MCF 10A (cell line): ENCODE results near the gene CHEK2. TPM values are rescaled to one million over a fixed set of nuclear protein-coding genes. Genes with fewer than 3 reads are reported as not detected.

Experiments used
- BruUV-seq: library from RNA; stranded (reverse); fragments of 400-500 nt; replicated peaks from 2 replicates; lab custom pipeline; 2021; lab: Mats Ljungman, UMichigan
- CTCF ChIA-PET: fragments of 300-600 bp; sonication (Branson Sonifier 250); formaldehyde crosslinking; extraction: SDS; loops from one replicate; lab custom pipeline; 2021; ENCODE audit warnings: antibody characterized with exemption, inconsistent platforms; lab: Yijun Ruan, JAX
- POLR2A ChIA-PET: fragments of 300-600, 350-650 bp; sonication (Branson Sonifier 250); formaldehyde crosslinking; extraction: SDS; loops from one replicate; lab custom pipeline; 2020; ENCODE audit warnings: antibody characterized with exemption, inconsistent platforms; lab: Yijun Ruan, JAX
- DNase-seq: peaks from one replicate; pipeline ENCODE4 v3.0.0-alpha.2; 2018; ENCODE audit not compliant: unreplicated experiment
- H3K27ac Mint-ChIP-seq: one replicate; pipeline ENCODE4 v1.8.0; 2022; ENCODE audit warnings: mild to moderate bottlenecking, low read depth, mixed read lengths; ENCODE audit not compliant: unreplicated experiment
- H3K27me3 Mint-ChIP-seq: one replicate; pipeline ENCODE4 v1.8.0; 2022; ENCODE audit warnings: mixed read lengths; ENCODE audit not compliant: insufficient read depth, unreplicated experiment
- H3K36me3 Mint-ChIP-seq: one replicate; pipeline ENCODE4 v1.8.0; 2022; ENCODE audit warnings: mild to moderate bottlenecking, moderate library complexity, mixed read lengths; ENCODE audit not compliant: insufficient read depth, unreplicated experiment
- H3K4me1 Mint-ChIP-seq: one replicate; pipeline ENCODE4 v1.8.0; 2022; ENCODE audit warnings: mixed read lengths; ENCODE audit not compliant: insufficient read depth, unreplicated experiment
- H3K4me3 Mint-ChIP-seq: one replicate; pipeline ENCODE4 v1.8.0; 2022; ENCODE audit warnings: mild to moderate bottlenecking, moderate library complexity, mixed read lengths; ENCODE audit not compliant: unreplicated experiment
- H3K9me3 Mint-ChIP-seq: one replicate; pipeline ENCODE4 v1.8.0; 2022; ENCODE audit warnings: mixed read lengths; ENCODE audit not compliant: unreplicated experiment
- intact Hi-C: fragments of 100-400 bp; cut with micrococcal nuclease; formaldehyde crosslinking; loops from 2 replicates; pipeline ENCODE4 v1.14.1; 2022
- total RNA-seq: library from RNA; stranded (reverse); gene quantifications from 2 replicates; pipeline ENCODE4 v1.2.3, GENCODE V29; 2022
- TF ChIP-seq, protein P1 (sequence below): fragments of 200-600 bp; IDR thresholded peaks from one replicate; pipeline ENCODE4 v1.8.0; 2022; ENCODE audit warnings: antibody characterized with exemption, mild to moderate bottlenecking; ENCODE audit not compliant: unreplicated experiment

Gene CHEK2
- total RNA-seq, 1 experiment from 2014 or later = 18.8 TPM

DNA sequence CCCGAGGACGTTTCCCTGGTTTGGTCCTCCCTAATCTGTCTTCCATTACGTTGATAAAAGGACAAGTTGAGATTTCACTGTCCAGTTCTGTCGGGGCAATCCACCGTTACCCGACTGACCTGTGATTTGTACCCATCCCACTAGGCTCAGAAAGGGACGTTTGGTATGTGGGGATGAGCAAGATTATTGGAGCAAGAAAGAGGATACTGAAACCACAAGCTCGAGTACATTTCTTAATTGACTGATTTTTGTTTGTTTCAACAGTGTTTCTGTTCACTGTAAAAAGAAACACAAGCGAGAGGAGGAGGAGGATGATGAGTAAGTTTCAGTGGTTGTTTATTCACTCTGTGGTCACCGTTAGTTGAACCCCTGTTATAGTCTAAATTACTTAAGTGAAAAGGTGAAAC lies 31.8 kb upstream of the CHEK2 start:
- H3K36me3 Mint-ChIP-seq = peaks cover 58% of the 10 kb centered on the region
- H3K4me1 Mint-ChIP-seq = peaks cover 10% of the 10 kb centered on the region
- no peaks in the 10 kb centered on the region for H3K9me3 Mint-ChIP-seq
- peak overlapping the region; percentile 88 for H3K4me3 Mint-ChIP-seq
- intact Hi-C loops = loop anchor here (2.0 kb wide), 2 partner anchors 61 to 173 kb away; no protein-coding TSS in a partner anchor
- DNase-seq = peak; percentile 25
- H3K27me3 Mint-ChIP-seq = no peaks in the 10 kb centered on the region
- TF ChIP-seq, protein P1, sequence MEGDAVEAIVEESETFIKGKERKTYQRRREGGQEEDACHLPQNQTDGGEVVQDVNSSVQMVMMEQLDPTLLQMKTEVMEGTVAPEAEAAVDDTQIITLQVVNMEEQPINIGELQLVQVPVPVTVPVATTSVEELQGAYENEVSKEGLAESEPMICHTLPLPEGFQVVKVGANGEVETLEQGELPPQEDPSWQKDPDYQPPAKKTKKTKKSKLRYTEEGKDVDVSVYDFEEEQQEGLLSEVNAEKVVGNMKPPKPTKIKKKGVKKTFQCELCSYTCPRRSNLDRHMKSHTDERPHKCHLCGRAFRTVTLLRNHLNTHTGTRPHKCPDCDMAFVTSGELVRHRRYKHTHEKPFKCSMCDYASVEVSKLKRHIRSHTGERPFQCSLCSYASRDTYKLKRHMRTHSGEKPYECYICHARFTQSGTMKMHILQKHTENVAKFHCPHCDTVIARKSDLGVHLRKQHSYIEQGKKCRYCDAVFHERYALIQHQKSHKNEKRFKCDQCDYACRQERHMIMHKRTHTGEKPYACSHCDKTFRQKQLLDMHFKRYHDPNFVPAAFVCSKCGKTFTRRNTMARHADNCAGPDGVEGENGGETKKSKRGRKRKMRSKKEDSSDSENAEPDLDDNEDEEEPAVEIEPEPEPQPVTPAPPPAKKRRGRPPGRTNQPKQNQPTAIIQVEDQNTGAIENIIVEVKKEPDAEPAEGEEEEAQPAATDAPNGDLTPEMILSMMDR = no peak
- TSS peak; percentile 57 for BruUV-seq
- POLR2A ChIA-PET = interaction anchor here (1.0 to 5.8 kb wide), 10 partner anchors 11 to 31 kb away, joined by 3 to 74 read pairs (median 6); partner anchors contain the start of gene XBP1
- H3K27ac Mint-ChIP-seq = peak overlapping the region; percentile 87
- CTCF ChIA-PET = interaction anchor here (0.5 to 1.5 kb wide), 4 partner anchors 10 to 65 kb away, joined by 3 to 5 read pairs (median 4); no protein-coding TSS in a partner anchor

DNA sequence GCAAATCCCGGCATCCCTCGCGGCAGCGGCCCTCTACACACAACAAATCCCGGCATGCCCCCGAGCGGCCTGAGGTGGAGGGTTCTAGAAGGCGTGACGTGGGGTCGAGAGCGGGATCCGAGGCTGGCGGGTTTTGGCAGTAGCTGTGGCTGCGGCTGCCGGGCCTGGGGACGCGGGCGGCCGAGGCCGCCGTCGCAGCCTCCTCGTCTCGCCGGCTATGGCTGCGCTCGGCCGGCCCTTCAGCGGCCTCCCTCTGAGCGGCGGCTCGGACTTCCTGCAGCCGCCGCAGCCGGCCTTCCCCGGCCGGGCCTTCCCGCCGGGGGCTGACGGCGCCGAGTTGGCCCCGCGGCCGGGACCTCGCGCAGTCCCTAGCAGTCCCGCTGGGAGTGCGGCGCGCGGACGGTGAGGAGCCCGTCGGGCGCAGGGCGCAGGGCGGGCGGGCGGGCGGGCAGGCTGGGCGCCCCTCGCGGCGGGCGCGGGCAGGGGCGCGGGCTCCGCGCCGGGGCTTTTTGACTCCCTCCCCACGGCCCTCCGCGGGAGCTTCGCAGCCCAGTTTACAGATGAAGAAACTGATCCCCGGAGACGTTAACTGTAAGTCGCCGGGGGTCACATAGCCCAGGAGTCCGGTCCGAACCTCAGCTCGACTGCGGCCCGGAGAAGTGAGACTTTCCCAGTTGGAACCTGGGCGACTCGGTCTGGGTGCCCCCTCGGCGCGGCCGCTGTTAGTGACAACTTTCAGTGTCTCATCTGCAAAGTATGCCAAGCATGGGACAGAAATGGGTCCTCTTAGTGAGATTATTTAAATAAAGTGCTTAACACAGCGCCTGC lies 31.2 kb upstream of the CHEK2 start, which contains the start of gene CCDC117:
TSS of gene CCDC117 (plus strand) at position 63 of the 828 bp plus-strand sequence. CDS start at position 218, 155 bp downstream.
- intact Hi-C loops = loop anchor here (2.0 kb wide), 2 partner anchors 60 to 172 kb away; no protein-coding TSS in a partner anchor
- Mint-ChIP-seq H3K27me3 (no peaks in the 10 kb centered on the region), H3K36me3 (peaks cover 52% of the 10 kb centered on the region), H3K9me3 (no peaks in the 10 kb centered on the region), H3K4me3 (peak within 1 kb of the TSS; percentile 88), H3K4me1 (peaks cover 10% of the 10 kb centered on the region), H3K27ac (peak within 1 kb of the TSS; percentile 87)
- CTCF ChIA-PET = interaction anchor here (0.5 to 1.5 kb wide), 5 partner anchors 10 to 64 kb away, joined by 3 to 5 read pairs (median 4); no protein-coding TSS in a partner anchor
- TF ChIP-seq, protein P1 = no peak
- POLR2A ChIA-PET = interaction anchor here (0.6 to 5.8 kb wide), 20 partner anchors 11 to 411 kb away, joined by 3 to 74 read pairs (median 5); partner anchors contain the start of genes CHEK2, HSCB and XBP1
- BruUV-seq = no TSS peak
- DNase-seq = peak; percentile 93

DNA sequence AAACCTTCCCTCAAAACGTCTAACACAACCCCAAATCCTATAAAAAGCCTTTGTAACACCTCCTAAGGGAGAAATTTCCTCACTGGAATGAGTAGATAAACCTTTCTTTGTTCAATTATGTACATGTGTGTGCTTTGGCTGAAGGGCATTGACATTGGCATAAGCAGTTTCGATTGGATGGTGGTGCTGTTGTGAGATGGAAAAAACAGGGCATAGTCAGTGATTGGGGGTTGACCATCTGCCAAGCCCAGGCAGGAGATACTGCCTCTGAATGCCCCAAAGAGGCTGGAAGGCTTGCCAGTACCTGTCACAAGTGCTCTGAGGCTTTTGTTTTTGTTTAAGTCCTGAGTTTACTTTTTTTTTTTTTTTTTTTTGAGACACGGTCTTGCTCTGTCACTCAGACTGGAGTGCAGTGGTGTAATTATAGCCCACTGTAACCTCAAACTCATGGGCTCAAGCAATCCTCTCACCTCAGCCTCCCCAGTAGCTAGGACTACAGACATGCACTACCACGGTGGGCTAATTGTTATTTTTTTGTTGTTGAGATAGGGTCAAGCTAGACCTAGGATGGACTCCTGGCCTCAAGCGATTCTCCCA lies 29.7 kb upstream of the CHEK2 start:
- no peaks in the 10 kb centered on the region for H3K9me3 Mint-ChIP-seq
- ChIA-PET CTCF (interaction anchor here (0.6 kb wide), 1 partner anchor 26 kb away, joined by 3 read pairs; no protein-coding TSS in a partner anchor), POLR2A (interaction anchor here (0.6 to 5.8 kb wide), 6 partner anchors 15 to 604 kb away, joined by 3 to 74 read pairs (median 6); partner anchors contain the start of genes CHEK2, HSCB and XBP1)
- H3K27ac Mint-ChIP-seq = no peak overlapping the region
- intact Hi-C loops = no loop called here
- no peak overlapping the region for H3K4me3 Mint-ChIP-seq
- no TSS peak for BruUV-seq
- DNase-seq = peak; percentile 27
- H3K4me1 Mint-ChIP-seq = peaks cover 10% of the 10 kb centered on the region
- H3K36me3 Mint-ChIP-seq = peaks cover 38% of the 10 kb centered on the region
- TF ChIP-seq, protein P1 = no peak
- no peaks in the 10 kb centered on the region for H3K27me3 Mint-ChIP-seq
